Astrocyte (in vitro differentiated cells and primary cell): ENCODE results near the gene DMRTA1.

ENCODE experiments used
- CTCF ChIP-seq: IDR thresholded peaks from 2 replicates; pipeline ENCODE4 v1.5.1; 2011; ENCODE audit warnings: low read depth, mild to moderate bottlenecking, inconsistent platforms, low read length, moderate library complexity; ENCODE audit not compliant: insufficient read depth
- EZH2 ChIP-seq: IDR thresholded peaks from 2 replicates; pipeline ENCODE4 v1.6.1; 2012; ENCODE audit warnings: mild to moderate bottlenecking, low read length, inconsistent platforms; ENCODE audit not compliant: insufficient read depth

- TF ChIP-seq EZH2, result no peak
- no peak for TF ChIP-seq CTCF
Observed at GRCh38 chr9:22447618-22448305, 1.1 kb downstream of the DMRTA1 start.
